ENCODE results near the gene TYROBP. TPM values are rescaled to one million over a fixed set of nuclear protein-coding genes. Genes with fewer than 3 reads are reported as not detected.

TYROBP gene
- total and polyA plus RNA-seq, 2 of the 8 experiments (the other 6 are each of a cell fraction or from before 2014, with no cell fraction given), result 0.18 TPM; not detected in 1

DNA sequence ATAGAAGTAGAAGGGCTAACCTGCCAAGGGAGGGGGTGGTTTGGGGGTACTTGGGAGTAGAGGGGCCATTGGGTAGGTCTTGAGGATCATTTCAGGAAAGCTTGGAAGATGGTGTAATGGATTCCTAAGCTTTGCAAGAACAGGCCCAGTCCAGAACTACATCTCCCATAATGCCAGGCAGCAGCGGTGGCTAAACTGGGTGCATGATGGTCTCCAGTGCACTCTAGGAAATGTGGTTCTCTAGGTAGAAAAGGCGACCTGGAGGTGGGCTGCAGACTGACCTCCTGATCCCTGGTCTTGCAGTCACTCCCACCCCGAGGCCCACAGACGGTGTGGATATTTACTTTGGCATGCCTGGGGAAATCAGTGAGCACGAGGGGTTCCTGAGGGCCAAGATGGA is 35.9 kb downstream of the TYROBP start:
- POLR2A ChIA-PET (ENCODE audit: partially characterized antibody), result interaction anchor here (0.8 to 1.9 kb wide), 2 partner anchors 12 to 362 kb away, joined by 3 to 4 read pairs; no protein-coding TSS in a partner anchor
- no peak for DNase-seq (ENCODE audit: low read depth in 1 of 2, low spot score in 2 of 2)

More for the DNA sequence above, 35.9 kb downstream of the TYROBP start:
- CTCF ChIA-PET (ENCODE audit: partially characterized antibody), result interaction anchor here (0.7 to 1.0 kb wide), 3 partner anchors 9 to 62 kb away, joined by 3 to 4 read pairs (median 3); no protein-coding TSS in a partner anchor
- H3K23me2 ChIP-seq (ENCODE audit: low read depth, low read length), result peaks cover 9% of the 10 kb centered on the region; the same call in 1 of the 2 replicates
- no peak overlapping the region for H3K23ac ChIP-seq (ENCODE audit: insufficient read length)
- TF ChIP-seq SRF (IDR thresholded peaks at IDR 0.05; ENCODE audit: low read depth, low read length) (no peak), CREB1 (IDR thresholded peaks at IDR 0.05) (peak; percentile 40; the same call in 1 of the 2 replicates), YY1 (IDR thresholded peaks at IDR 0.05; ENCODE audit: low read depth, low read length) (peak; percentile 80; the same call in 1 of the 2 replicates), CBX8 (IDR thresholded peaks at IDR 0.05; ENCODE audit: borderline replicate concordance, low read depth, low read length) (no peak), POLR2A (IDR thresholded peaks at IDR 0.05; ENCODE audit: control extremely low read depth in 1 of 2, low read depth in 2 of 2, low read length in 2 of 2) (no peak), SIX5 (IDR thresholded peaks at IDR 0.05; ENCODE audit: low read depth, low read length) (peak; percentile 91), TCF12 (IDR thresholded peaks at IDR 0.05; ENCODE audit: low read depth, low read length) (no peak), SAP30 (IDR thresholded peaks at IDR 0.05; ENCODE audit: insufficient read depth, insufficient replicate concordance, low read length) (no peak), HDAC6 (IDR thresholded peaks at IDR 0.05; ENCODE audit: low read depth, low read length) (no peak)
- H2AFZ ChIP-seq (ENCODE audit: low read length), result no peak overlapping the region
- peak; percentile 85 for FAIRE-seq
- no peak overlapping the region for H3K56ac ChIP-seq (replicated peaks; ENCODE audit: insufficient read length, low read depth, low read length)
- H3K27me3 ChIP-seq (replicated peaks in 1 of 4; ENCODE audit: control insufficient read depth in 3 of 4, extremely low read depth in 1 of 4, insufficient read depth in 3 of 4, low read length in 3 of 4), result peaks cover 3 to 9% (median 7%) of the 10 kb centered on the region in 4 experiments
- H4K8ac ChIP-seq (ENCODE audit: extremely low read depth, insufficient read depth, low read length), result no peak overlapping the region
- H3K27ac ChIP-seq (ENCODE audit: low read depth, low read length), result no peak overlapping the region
- no peak overlapping the region for H3K4me2 ChIP-seq (ENCODE audit: insufficient read depth in 1 of 2, low read depth in 2 of 2, low read length in 2 of 2)
- no peak overlapping the region for H3K9ac ChIP-seq (replicated peaks in 1 of 4; ENCODE audit: extremely low read depth in 1 of 4, low read depth in 3 of 4, low read length in 3 of 4)
- no peaks in the 10 kb centered on the region for H3K9me3 ChIP-seq (ENCODE audit: insufficient read depth in 2 of 2, low read depth in 1 of 2, low read length in 1 of 2)
- no peak overlapping the region for H2BK12ac ChIP-seq (ENCODE audit: low read depth, low read length)
- no peaks in the 10 kb centered on the region for H3K79me1 ChIP-seq (ENCODE audit: low read depth, low read length)
- H3K18ac ChIP-seq (ENCODE audit: extremely low read depth, low read length), result no peak overlapping the region
- H2AK5ac ChIP-seq (ENCODE audit: low read depth, low read length), result no peak overlapping the region
- WGBS, 2 experiments (ENCODE audit: extremely low coverage in 1 of 2, insufficient coverage in 1 of 2, insufficient read length in 1 of 2, insufficient replicate concordance in 2 of 2, low coverage in 1 of 2, low lambda C conversion rate in 2 of 2, missing lambda C conversion rate in 1 of 2), result 70% methylated on average over 5 of the region's 5 CpGs; no CpG with 5 or more reads in 1 of the 2 experiments
- H2BK120ac ChIP-seq (replicated peaks; ENCODE audit: low read depth, low read length), result no peak overlapping the region
- no peak overlapping the region for H3K14ac ChIP-seq (ENCODE audit: insufficient read length)
- H2BK5ac ChIP-seq (ENCODE audit: low read depth, low read length), result no peak overlapping the region
- peaks cover 0 to 12% (median 8%) of the 10 kb centered on the region in 4 experiments; a peak in 5 of 7 replicates for H3K4me1 ChIP-seq (replicated peaks in 1 of 4; ENCODE audit: control insufficient read depth in 3 of 4, insufficient read depth in 4 of 4, low read length in 3 of 4)
- H2BK20ac ChIP-seq (ENCODE audit: low read length), result no peak overlapping the region
- H2BK15ac ChIP-seq (ENCODE audit: low read length), result no peak overlapping the region
- H4K20me1 ChIP-seq (replicated peaks in 1 of 2; ENCODE audit: control insufficient read depth in 1 of 2, insufficient read depth in 2 of 2, low read length in 2 of 2), result peaks cover 0 to 2% of the 10 kb centered on the region in 2 experiments
- H3K4ac ChIP-seq (replicated peaks; ENCODE audit: insufficient read length, low read depth, low read length), result no peak overlapping the region
- H4K91ac ChIP-seq (replicated peaks; ENCODE audit: insufficient read length, low read length), result no peak overlapping the region
- H4K5ac ChIP-seq (ENCODE audit: insufficient read length, low read depth, low read length), result no peak overlapping the region
- no peak overlapping the region for H3K4me3 ChIP-seq (ENCODE audit: extremely low read depth in 1 of 4, insufficient read depth in 2 of 4, low read depth in 3 of 4, low read length in 4 of 4)
- no peaks in the 10 kb centered on the region for H3K79me2 ChIP-seq (ENCODE audit: control insufficient read depth in 1 of 2, insufficient read depth in 2 of 2, low read length in 2 of 2)
- no peaks in the 10 kb centered on the region; a peak in 1 of 8 replicates for H3K36me3 ChIP-seq (ENCODE audit: control insufficient read depth in 2 of 4, insufficient read depth in 4 of 4, low read length in 3 of 4)

Measured in H1 (cell line).